Measurements from ENCODE around the gene BBS9.

Gene BBS9

GRCh38 chr7:33649476-33650441 is 520.4 kb downstream of the BBS9 start:
- DNase-seq (ENCODE audit: low read depth), result peak; percentile 35

- peak; percentile 51 for DNase-seq (ENCODE audit: low read depth)
These were observed 521.5 kb downstream of the BBS9 start for GRCh38 chr7:33650828-33651227.

- DNase-seq (ENCODE audit: low read depth), result no peak
These were observed 522.7 kb downstream of the BBS9 start for GRCh38 chr7:33651998-33652515.

- no peak for DNase-seq (ENCODE audit: low read depth)
These were observed 525.3 kb downstream of the BBS9 start for GRCh38 chr7:33654676-33655075.
